Islet of Langerhans (tissue), 1 donor: ENCODE results near the gene NEDD4L.

ENCODE experiments used
- FAIRE-seq: peaks from one replicate; lab custom pipeline; 2011; peaks lifted over from hg19 to GRCh38; lab: Jason Lieb, UNC

Gene NEDD4L

DNA sequence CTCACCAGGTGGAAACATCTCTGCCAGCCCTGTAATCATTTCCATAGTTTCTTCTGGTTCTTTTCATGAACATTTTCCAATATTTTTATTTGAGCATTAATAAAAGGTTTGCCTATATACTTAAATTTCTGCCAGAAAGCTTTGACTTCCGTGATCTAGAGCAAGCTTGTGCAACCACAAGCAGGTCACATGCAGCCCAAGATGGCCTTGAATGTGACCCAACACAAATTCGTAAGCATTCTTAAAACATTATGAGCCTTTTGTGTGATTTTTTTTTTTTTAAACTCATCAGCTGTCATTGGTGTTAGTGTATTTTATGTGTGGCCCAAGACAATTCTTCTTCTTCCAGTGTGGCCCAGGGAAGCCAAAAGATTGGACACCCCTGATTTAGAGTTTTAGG lies 51.6 kb downstream of the NEDD4L start:
- no peak for FAIRE-seq

DNA sequence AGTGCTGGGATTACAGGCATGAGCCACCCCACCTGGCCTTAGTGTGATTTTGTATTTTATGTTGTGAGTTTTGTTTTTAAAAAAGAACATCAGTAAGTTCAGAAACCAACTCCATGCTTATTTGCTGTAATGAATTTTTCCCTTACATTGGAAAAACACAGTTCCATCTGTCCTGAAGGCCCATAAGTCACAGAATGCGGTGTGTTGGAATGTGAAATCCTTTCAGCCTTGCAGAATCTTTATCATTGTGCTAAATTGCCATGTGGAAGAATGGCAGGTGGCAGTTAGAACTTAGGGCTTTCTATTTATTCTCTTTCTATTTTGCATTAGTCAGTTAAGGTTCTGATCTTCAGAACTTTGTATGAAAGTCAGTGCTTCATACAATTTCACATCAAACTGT lies 52.6 kb downstream of the NEDD4L start:
- FAIRE-seq: no peak

GRCh38 chr18:58097121-58097906 lies 53.3 kb downstream of the NEDD4L start:
- no peak for FAIRE-seq

DNA sequence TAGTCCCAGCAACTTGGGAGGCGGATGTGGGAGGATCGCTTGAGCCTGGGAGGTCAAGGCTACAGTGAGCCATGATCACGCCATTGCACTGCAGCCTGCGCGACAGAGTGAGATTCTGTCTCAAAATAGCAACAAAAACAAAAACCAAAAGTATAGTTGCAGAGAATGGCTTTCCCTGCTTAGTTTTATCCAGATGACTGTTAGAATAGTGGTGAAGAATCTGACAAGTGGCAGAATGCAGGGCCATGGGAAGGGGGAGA lies 53.8 kb downstream of the NEDD4L start:
- FAIRE-seq: no peak

GRCh38 chr18:58098706-58099105 lies 54.7 kb downstream of the NEDD4L start:
- no peak for FAIRE-seq

DNA sequence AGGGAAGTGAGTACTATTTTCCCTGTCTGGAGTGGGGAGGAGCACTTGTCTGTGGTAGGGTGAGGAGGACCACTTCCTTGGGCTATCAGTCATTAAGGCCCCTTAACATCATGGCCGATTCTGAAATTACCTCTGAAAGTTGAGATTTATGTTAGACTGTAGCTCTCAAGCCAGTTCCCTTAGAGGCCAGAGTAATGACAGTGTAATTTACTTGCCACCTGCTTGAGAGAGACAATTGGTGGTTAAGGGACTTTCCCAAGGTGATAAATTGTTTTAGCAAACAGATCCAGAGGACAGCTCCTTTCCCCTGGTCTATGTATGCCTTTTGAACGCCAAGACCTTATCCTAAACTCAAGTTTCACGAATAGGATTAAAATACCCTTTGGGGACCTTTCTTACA lies 56.1 kb downstream of the NEDD4L start:
- FAIRE-seq: no peak

DNA sequence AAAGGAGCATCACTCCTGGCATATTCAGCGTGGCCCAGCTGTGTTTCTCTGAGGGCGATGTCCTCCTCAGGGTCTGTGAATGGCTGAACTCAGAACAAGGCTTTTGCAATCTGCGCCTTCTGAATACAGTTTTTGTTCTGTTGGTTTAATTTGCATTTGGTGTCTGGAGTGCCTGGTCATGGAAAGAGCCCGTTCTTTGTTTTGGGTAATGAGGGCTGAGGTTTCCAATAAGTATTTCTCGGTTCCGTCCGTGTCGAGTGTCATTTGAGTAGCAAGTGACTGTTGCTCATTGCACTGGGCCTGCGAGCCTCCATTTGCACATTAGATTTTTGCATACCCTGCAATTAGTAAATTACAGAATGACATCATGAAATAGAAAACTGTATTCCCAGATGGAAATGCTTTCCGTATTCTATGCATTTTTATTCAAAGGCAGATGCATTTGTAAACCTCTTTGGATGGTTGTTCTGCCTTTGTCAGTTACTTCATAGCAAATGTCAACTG lies 57.3 kb downstream of the NEDD4L start:
- no peak for FAIRE-seq

GRCh38 chr18:58102018-58102417 lies 58.0 kb downstream of the NEDD4L start:
- no peak for FAIRE-seq

- FAIRE-seq: peak; percentile 17
Observed at GRCh38 chr18:58102875-58103274, 58.8 kb downstream of the NEDD4L start.

- FAIRE-seq: no peak
Observed at GRCh38 chr18:58103339-58103985, 59.4 kb downstream of the NEDD4L start.

GRCh38 chr18:58104096-58104495 lies 60.1 kb downstream of the NEDD4L start:
- no peak for FAIRE-seq

GRCh38 chr18:58105206-58105887 lies 61.3 kb downstream of the NEDD4L start:
- peak; percentile 81 for FAIRE-seq

- no peak for FAIRE-seq
Observed at GRCh38 chr18:58105888-58106260, 61.8 kb downstream of the NEDD4L start.

DNA sequence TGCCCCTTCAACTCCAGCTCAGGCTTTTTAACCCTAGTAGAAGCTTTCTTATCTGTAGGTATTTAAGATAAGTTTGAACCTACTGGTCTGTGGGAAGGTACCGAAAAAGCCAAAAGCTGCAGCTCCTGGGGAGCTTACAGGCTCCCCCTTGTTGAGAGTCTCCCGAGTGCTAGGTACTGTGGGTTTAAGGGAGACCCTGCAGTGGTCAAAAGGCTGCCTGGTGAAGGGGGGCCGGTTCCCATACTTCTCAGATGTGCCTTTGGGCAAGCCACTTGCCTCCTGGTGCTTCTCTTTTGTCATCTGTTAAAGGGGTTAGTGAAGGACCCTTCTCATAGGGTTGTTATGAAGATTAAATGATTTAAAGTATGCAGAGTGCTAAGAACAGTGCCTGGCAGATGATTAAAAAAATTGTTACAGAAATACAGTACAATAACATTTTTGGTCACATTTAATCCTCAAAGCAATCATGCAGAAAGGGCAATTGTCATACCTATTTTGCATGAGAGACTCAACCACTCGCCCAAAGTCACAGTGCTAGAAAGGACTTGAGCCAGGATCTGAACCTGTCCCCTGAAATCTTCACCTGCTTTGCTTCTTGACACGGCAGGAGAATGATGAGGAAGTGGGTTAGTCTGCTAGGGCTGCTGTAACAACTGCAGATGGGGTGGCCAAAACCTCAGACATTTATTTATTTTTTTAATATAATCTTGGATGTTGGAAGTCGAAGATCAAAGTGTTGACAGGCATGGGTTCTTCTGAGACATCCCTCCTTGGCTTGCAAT lies 62.5 kb downstream of the NEDD4L start:
- FAIRE-seq: no peak

GRCh38 chr18:58109256-58109655 lies 65.2 kb downstream of the NEDD4L start:
- FAIRE-seq: no peak

GRCh38 chr18:58110398-58110797 lies 66.4 kb downstream of the NEDD4L start:
- FAIRE-seq: no peak

DNA sequence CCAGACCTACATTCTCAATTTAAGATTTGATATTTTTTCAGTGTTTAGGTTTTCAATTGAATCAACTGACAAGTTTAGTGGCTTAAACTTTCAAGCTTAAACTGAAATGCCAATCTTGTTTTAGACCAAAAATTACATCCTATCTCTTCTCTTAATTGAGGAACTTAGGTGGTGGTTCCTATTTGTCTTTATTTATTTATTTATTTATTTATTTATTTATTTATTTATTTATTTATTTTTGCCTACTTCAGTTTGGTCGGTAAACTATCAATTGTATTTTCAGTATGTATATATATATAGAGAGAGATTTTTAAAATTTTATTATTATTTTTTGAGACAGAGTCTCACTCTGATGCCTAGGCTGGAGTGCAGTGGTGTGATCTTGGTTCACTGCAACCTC lies 68.1 kb downstream of the NEDD4L start:
- FAIRE-seq: no peak

DNA sequence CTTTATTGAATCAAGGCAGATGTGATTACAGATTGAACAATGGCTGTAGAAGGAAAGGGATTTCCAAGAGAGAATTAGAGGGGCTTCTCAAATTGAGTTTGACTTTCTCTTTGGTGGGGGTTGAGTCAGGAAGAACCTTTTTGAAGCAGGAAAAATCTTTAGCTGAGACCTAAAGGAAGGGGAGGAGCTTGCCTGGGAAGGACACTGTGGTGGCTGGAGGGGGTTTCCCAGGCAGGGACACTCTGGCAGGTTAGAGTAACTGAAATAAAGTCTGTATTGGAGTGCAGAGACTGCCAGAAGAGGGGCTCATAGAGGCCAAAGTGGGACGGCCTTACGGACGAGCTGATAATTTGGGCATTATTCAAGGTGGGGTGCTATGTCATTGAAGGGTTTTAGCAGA lies 69.3 kb downstream of the NEDD4L start:
- FAIRE-seq: no peak

DNA sequence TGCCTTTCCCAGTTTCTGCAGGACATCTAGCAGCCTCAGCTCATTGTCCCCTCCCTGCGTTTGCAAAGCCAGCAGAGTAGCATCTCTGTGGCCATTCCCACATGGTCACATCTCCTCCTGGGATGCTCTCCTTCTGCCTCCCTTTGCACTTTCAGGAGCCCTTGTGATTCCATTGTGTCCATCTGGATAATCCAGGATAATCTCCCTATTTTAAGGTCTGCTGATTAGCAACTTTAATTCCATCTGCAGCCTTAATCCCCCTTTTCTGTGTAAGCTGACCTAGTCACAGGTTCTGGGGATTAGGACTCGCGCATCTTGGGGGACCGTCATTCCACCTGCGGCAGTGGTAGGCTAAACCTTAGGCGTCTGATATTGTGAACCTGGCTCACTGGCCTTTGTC lies 70.7 kb downstream of the NEDD4L start:
- no peak for FAIRE-seq

DNA sequence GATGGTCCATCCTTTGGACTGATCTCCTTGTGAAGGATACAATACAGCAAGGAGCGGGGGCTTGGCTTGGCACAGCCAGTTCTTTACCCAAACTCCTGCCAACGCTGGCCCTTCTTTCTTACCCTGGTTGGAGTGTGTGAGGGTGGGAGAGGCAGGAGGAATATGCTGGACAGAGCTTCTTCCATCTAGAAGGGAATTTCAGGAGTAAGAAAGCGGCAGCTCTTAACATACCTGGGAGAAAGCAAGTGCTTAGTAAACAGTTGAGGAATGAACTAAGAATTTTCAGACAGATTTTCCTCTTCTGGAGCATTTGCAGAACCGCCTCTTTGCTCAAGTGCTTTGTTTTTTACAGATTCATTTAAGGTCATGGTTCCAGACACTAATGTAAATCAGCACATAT lies 72.8 kb downstream of the NEDD4L start:
- no peak for FAIRE-seq

- FAIRE-seq: peak; percentile 95
Observed at GRCh38 chr18:58117786-58118403, 73.9 kb downstream of the NEDD4L start.

DNA sequence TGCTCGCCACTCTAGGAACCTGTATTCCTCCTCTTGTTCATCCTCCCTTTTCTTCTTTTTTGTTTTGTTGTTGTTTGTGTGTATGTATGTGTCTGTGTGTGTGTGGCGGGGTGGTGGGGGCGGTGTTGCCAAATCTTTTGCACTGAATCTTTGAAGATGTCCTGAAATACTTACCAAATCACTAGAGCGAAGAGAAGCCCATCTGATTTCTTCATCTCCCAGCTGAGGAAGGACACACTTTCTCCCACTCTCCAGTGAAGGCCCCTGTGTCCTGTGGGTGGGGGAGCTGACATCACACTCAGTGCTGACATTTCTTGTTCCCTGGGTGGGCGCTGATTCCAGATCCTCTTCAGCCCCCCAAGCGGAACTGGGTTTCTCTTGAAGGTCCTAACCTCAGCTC lies 74.5 kb downstream of the NEDD4L start:
- no peak for FAIRE-seq
